Natural killer cell (primary cell): ENCODE data around the gene IRF2BPL. TPM values are rescaled to one million over a fixed set of nuclear protein-coding genes. Genes with fewer than 3 reads are reported as not detected.
A peak's percentile ranks its signal among the peaks of the same experiment; 100 is the strongest.

Source experiments
- ATAC-seq, 3 donors: fragments of 150-1000 bp in 2 of 3; fragments of 200-7000 bp in 1 of 3; cut with Tn5 transposase; 1 replicate in 1 of 3; 2 replicates in 2 of 3; pipeline ENCODE4 v1.10.0; 2021; ENCODE audit warnings: mild to moderate bottlenecking in 2 of 3, moderate library complexity in 2 of 3
- DNase-seq, 2 donors: peaks; one replicate each; pipeline versions ENCODE4 v3.0.0 to v3.0.0-alpha.2; 2013 to 2021; ENCODE audit warnings: mixed read lengths in 1 of 2
- H3K27ac ChIP-seq: one replicate; pipeline ENCODE4 v1.5.1; 2013; ENCODE audit warnings: mild to moderate bottlenecking, low read length
- H3K27me3 ChIP-seq: one replicate; pipeline ENCODE4 v1.6.1; 2013; ENCODE audit warnings: low read length; ENCODE audit not compliant: control insufficient read depth, insufficient read depth
- H3K36me3 ChIP-seq: one replicate; pipeline ENCODE4 v1.6.1; 2013; ENCODE audit warnings: low read length; ENCODE audit not compliant: control insufficient read depth, insufficient read depth
- H3K4me1 ChIP-seq: one replicate; pipeline ENCODE4 v1.6.1; 2013; ENCODE audit warnings: low read length; ENCODE audit not compliant: control insufficient read depth, insufficient read depth
- H3K4me3 ChIP-seq: one replicate; pipeline ENCODE4 v1.5.1; 2013; ENCODE audit warnings: low read length
- H3K9me3 ChIP-seq: one replicate; pipeline ENCODE4 v1.6.1; 2013; ENCODE audit warnings: low read length; ENCODE audit not compliant: control insufficient read depth, insufficient read depth
- H3K27ac Mint-ChIP-seq, 2 donors: one replicate each; pipeline ENCODE4 v1.8.0; 2022; ENCODE audit warnings: mild to moderate bottlenecking in 2 of 2, mixed read lengths in 2 of 2, moderate library complexity in 1 of 2
- H3K27me3 Mint-ChIP-seq, 2 donors: one replicate each; pipeline ENCODE4 v1.8.0; 2022; ENCODE audit warnings: low read depth in 2 of 2, mixed read lengths in 2 of 2
- H3K36me3 Mint-ChIP-seq: one replicate; pipeline ENCODE4 v1.8.0; 2022; ENCODE audit warnings: mixed read lengths
- H3K4me1 Mint-ChIP-seq, 2 donors: one replicate each; pipeline ENCODE4 v1.8.0; 2022; ENCODE audit warnings: mixed read lengths in 2 of 2
- H3K4me3 Mint-ChIP-seq: one replicate; pipeline ENCODE4 v1.8.0; 2022; ENCODE audit warnings: mild to moderate bottlenecking, moderate library complexity, mixed read lengths
- H3K9me3 Mint-ChIP-seq, 2 donors: one replicate each; pipeline ENCODE4 v1.8.0; 2022; ENCODE audit warnings: mixed read lengths in 2 of 2
- WGBS: methylation state at CpG from one replicate; pipeline ENCODE4 v1.1.7; 2013; ENCODE audit warnings: missing lambda C conversion rate; ENCODE audit not compliant: insufficient coverage; 5-methylcytosine and 5-hydroxymethylcytosine counted together
- intact Hi-C: fragments of 100-400 bp; cut with micrococcal nuclease; formaldehyde crosslinking; loops from one replicate; pipeline ENCODE4 v1.14.2; 2022
- total RNA-seq, 4 donors: library from RNA; stranded (reverse); fragments of 120-200 nt in 1 of 4; gene quantifications; one replicate each; pipeline versions ENCODE4 v1.2.3 to v1.2.4, GENCODE V29; 2013 to 2022
- TF ChIP-seq, protein P1 (sequence below): fragments of 200-600 bp; IDR thresholded peaks from one replicate; pipeline ENCODE4 v1.8.0; 2022; ENCODE audit warnings: antibody characterized with exemption

The IRF2BPL gene
- total RNA-seq, 3 donors from 2014 or later (not counting 1 experiment from before 2014, with no cell fraction given): 39.3 to 46.5 (median 46.3) TPM

DNA sequence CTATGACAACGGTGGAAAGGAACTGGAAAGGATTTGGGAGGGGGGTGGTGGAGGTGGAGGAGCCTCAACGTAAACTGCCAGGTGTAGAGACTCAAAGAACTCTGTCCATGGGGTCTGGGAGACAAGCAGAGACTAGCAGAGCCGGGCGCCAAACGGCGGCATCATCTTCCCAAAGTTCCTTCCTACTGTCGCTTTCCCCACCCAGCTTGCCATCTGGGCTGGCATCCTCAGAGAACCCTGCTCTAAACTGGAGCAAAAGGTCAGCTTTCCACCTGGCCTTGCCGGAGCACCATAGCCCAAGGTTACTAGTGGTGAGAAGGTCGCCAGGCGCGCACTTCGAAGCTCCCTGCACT, 4.0 kb upstream of the IRF2BPL start:
- peaks cover 47% of the 10 kb centered on the region for H3K4me1 ChIP-seq
- no peak for DNase-seq
- no peaks in the 10 kb centered on the region for H3K27me3 ChIP-seq
- Mint-ChIP-seq H3K36me3 (no peaks in the 10 kb centered on the region), H3K27ac (peak overlapping the region; percentile 97 to 99), H3K27me3 (no peaks in the 10 kb centered on the region), H3K9me3 (no peaks in the 10 kb centered on the region), H3K4me3 (peak overlapping the region; percentile 93), H3K4me1 (peaks cover 58 to 64% of the 10 kb centered on the region in 2 donors)
- no peak for ATAC-seq
- intact Hi-C loops: loop anchor here (1.0 kb wide), 1 partner anchor 8 kb away; no protein-coding TSS in a partner anchor
- 53% methylated on average over 12 of the region's 12 CpGs for WGBS
- no peaks in the 10 kb centered on the region for H3K36me3 ChIP-seq
- peak overlapping the region; percentile 97 for H3K27ac ChIP-seq
- peak overlapping the region; percentile 56 for H3K4me3 ChIP-seq
- no peaks in the 10 kb centered on the region for H3K9me3 ChIP-seq
- TF ChIP-seq, protein P1, sequence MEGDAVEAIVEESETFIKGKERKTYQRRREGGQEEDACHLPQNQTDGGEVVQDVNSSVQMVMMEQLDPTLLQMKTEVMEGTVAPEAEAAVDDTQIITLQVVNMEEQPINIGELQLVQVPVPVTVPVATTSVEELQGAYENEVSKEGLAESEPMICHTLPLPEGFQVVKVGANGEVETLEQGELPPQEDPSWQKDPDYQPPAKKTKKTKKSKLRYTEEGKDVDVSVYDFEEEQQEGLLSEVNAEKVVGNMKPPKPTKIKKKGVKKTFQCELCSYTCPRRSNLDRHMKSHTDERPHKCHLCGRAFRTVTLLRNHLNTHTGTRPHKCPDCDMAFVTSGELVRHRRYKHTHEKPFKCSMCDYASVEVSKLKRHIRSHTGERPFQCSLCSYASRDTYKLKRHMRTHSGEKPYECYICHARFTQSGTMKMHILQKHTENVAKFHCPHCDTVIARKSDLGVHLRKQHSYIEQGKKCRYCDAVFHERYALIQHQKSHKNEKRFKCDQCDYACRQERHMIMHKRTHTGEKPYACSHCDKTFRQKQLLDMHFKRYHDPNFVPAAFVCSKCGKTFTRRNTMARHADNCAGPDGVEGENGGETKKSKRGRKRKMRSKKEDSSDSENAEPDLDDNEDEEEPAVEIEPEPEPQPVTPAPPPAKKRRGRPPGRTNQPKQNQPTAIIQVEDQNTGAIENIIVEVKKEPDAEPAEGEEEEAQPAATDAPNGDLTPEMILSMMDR: no peak

DNA sequence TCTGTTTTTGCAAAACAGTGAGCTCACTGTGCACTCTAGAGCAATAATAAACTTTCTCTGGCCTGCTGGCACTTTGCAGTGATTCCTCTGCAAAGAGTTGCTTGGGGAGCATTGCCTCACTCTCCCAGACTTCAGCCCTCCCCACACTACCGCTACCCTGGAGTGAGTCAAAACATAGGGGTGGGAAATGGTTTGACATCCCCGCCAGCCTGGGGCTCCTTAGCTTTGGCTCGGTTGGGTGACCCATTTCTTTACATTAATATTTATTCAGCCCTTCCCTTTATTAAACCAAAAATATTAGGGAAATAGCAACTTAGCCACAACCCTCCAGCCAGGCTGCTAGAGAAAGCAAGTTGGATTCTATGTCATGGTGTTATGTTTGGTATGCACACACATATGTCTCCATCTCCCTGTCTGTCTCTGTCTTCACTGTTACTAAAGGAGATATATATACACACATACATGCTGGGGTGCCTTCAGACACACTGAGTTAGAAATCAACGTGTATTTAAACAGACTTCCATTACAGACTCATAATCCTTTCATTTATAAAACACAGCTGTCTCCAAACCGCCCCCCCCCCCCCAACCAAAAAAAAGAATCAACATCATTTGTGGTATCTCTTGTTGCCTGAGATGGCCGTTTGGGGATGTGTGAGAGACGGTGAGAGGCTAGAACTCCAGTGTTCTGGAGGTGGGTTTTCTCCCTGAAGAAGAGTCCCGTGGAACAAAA, 3.4 kb upstream of the IRF2BPL start:
- H3K4me1 ChIP-seq: peaks cover 43% of the 10 kb centered on the region
- no peaks in the 10 kb centered on the region for H3K9me3 ChIP-seq
- ATAC-seq: no peak
- no peak overlapping the region for H3K4me3 ChIP-seq
- Mint-ChIP-seq H3K9me3 (no peaks in the 10 kb centered on the region), H3K36me3 (no peaks in the 10 kb centered on the region), H3K27ac (peak overlapping the region; percentile 97 to 99), H3K4me1 (peaks cover 52 to 59% of the 10 kb centered on the region in 2 donors), H3K4me3 (peak overlapping the region; percentile 93), H3K27me3 (no peaks in the 10 kb centered on the region)
- TF ChIP-seq, protein P1: no peak
- H3K27me3 ChIP-seq: no peaks in the 10 kb centered on the region
- intact Hi-C loops: loop anchor here (1.0 kb wide), 1 partner anchor 8 kb away; no protein-coding TSS in a partner anchor
- peak in 1 of 2 donors; percentile 34 for DNase-seq
- 58% methylated on average over 6 of the region's 8 CpGs for WGBS
- peak overlapping the region; percentile 97 for H3K27ac ChIP-seq
- no peaks in the 10 kb centered on the region for H3K36me3 ChIP-seq

DNA sequence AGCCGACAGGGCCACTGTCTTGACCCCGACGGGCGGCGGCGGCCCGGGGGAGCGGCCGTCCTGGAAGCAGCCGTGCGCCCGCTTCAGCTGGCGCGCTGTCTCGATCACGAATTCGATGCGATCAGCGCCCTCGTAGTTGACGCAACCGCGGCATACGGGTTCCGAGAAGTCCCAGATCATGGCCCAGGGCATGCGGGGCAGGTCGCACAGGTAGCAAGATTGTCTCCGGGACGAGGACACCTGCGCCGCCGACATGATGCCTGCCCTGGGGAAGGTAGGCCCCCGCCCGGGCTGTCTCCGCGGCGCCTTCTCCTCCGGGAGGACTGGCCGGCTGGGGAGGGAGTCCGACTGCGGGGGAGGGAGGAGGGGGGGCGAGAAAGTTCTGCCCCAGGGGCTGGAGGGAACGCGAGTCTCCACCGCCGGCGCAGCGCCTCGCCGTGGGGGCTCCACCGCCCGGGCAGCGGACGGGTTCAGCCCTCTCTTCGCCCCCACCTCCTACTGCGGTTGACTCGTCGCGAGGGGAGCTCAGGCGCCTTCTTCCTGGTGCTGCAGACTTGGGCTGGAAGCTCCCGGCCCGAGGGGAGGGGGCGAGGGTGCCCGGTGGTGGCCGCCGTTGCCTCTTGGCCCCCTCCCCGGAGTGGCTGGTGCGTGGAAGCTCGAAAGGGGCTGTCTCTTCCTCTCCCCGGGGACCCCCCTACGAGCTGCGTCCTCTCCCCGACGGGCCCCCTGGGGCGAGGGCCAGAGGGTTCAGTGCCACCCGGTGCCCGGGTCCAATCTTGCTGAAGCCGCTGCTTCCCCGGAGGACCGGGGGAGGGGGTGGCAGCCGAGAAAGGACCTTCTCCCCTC, 747 bp downstream of the IRF2BPL start:
- Histone ChIP-seq H3K9me3 (no peaks in the 10 kb centered on the region), H3K27ac (peak overlapping the region; percentile 100), H3K4me1 (peaks cover 64% of the 10 kb centered on the region), H3K27me3 (no peaks in the 10 kb centered on the region), H3K4me3 (peak overlapping the region; percentile 93), H3K36me3 (peaks cover 8% of the 10 kb centered on the region)
- Mint-ChIP-seq H3K27me3 (no peaks in the 10 kb centered on the region), H3K36me3 (no peaks in the 10 kb centered on the region), H3K4me1 (peaks cover 47 to 48% of the 10 kb centered on the region in 2 donors), H3K4me3 (peak overlapping the region; percentile 95), H3K9me3 (no peaks in the 10 kb centered on the region), H3K27ac (peak overlapping the region; percentile 96 to 98)
- 0% methylated on average over 81 of the region's 81 CpGs for WGBS
- peak; percentile 75 to 83 for DNase-seq
- peak; percentile 34 to 56 (median 48) for ATAC-seq
- TF ChIP-seq, protein P1: no peak
- intact Hi-C loops: loop anchor here (1.0 kb wide), 2 partner anchors 13 to 65 kb away; no protein-coding TSS in a partner anchor
